HEK293T (cell line): Measurements from ENCODE around the gene SPEF2.

Source experiments
- ARNT ChIP-seq: fragments of 450-650 bp; IDR thresholded peaks from 2 replicates; pipeline ENCODE4 v1.6.1; 2017; ENCODE audit warnings: mild to moderate bottlenecking
- BHLHE40 ChIP-seq: fragments of 450-650 bp; IDR thresholded peaks from 2 replicates; pipeline ENCODE4 v1.6.1; 2016; ENCODE audit warnings: mild to moderate bottlenecking, moderate library complexity, borderline replicate concordance
- CTBP1 ChIP-seq: fragments of 450-650 bp; IDR thresholded peaks from 2 replicates; pipeline ENCODE4 v1.6.1; 2016; ENCODE audit warnings: borderline replicate concordance
- FOXM1 ChIP-seq: fragments of 450-650 bp; IDR thresholded peaks from 2 replicates; pipeline ENCODE4 v1.6.1; 2017; ENCODE audit warnings: mild to moderate bottlenecking, borderline replicate concordance
- HDGF ChIP-seq: fragments of 450-650 bp; IDR thresholded peaks from 2 replicates; pipeline ENCODE4 v1.6.1; 2017; ENCODE audit warnings: antibody characterized with exemption, borderline replicate concordance
- L3MBTL2 ChIP-seq: fragments of 450-650 bp; conservative IDR thresholded peaks from 2 replicates; pipeline ENCODE4 v1.6.1; 2016; ENCODE audit warnings: mild to moderate bottlenecking
- LEF1 ChIP-seq: fragments of 450-650 bp; IDR thresholded peaks from 2 replicates; pipeline ENCODE4 v1.6.1; 2017; ENCODE audit warnings: mild to moderate bottlenecking, borderline replicate concordance
- NFRKB ChIP-seq: fragments of 450-650 bp; IDR thresholded peaks from 2 replicates; pipeline ENCODE4 v1.6.1; 2016; ENCODE audit warnings: mild to moderate bottlenecking, moderate library complexity
- SP1 ChIP-seq: fragments of 450-650 bp; IDR thresholded peaks from 2 replicates; pipeline ENCODE4 v1.6.1; 2017
- SUZ12 ChIP-seq: fragments of 450-650 bp; IDR thresholded peaks from 2 replicates; pipeline ENCODE4 v1.6.1; 2016; ENCODE audit warnings: mild to moderate bottlenecking
- TARDBP ChIP-seq: fragments of 450-650 bp; IDR thresholded peaks from 2 replicates; pipeline ENCODE4 v1.6.1; 2016
- ZNF384 ChIP-seq: fragments of 450-650 bp; IDR thresholded peaks from 2 replicates; pipeline ENCODE4 v1.6.1; 2016
- TF ChIP-seq, protein P1 (sequence below): fragments of 450-650 bp; IDR thresholded peaks from 2 replicates; pipeline ENCODE4 v1.6.1; 2016

DNA sequence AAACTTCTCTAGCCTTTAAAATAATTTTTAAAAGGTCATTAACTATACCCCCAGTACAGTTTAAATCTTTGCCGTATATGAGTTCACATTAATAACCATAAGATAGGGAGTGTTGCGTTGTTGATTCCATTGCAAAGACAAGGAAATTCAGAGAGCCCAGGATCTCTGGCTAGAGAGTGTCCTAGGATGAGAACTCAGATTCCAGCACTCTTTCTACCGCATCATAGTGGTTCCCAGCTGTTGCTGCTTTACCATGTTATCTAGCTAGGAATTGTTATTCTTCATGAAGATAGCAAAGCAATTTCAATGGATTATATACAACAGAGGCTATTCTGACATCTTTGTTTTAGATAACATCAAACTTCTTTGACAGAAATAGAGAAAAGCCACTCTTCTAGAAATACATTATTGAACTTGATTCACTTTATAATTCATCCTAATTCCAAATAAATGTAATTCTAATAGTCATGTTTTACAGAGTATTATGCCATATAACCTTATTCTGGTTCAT is 160.7 kb downstream of the SPEF2 start:
- no peak for TF ChIP-seq BHLHE40
- TF ChIP-seq SUZ12, result no peak
- no peak for TF ChIP-seq FOXM1
- no peak for TF ChIP-seq HDGF
- TF ChIP-seq ARNT, result no peak
- TF ChIP-seq NFRKB, result no peak
- TF ChIP-seq CTBP1, result no peak
- TF ChIP-seq SP1, result no peak
- TF ChIP-seq TARDBP, result no peak
- no peak for TF ChIP-seq L3MBTL2
- TF ChIP-seq ZNF384, result no peak
- TF ChIP-seq LEF1, result no peak
- TF ChIP-seq, protein P1, sequence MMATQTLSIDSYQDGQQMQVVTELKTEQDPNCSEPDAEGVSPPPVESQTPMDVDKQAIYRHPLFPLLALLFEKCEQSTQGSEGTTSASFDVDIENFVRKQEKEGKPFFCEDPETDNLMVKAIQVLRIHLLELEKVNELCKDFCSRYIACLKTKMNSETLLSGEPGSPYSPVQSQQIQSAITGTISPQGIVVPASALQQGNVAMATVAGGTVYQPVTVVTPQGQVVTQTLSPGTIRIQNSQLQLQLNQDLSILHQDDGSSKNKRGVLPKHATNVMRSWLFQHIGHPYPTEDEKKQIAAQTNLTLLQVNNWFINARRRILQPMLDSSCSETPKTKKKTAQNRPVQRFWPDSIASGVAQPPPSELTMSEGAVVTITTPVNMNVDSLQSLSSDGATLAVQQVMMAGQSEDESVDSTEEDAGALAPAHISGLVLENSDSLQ, result no peak
